Caco-2 (cell line): ENCODE results near the gene DHRSX. TPM values are rescaled to one million over a fixed set of nuclear protein-coding genes. Genes with fewer than 3 reads are reported as not detected.
"Not testable (repeated sequence)": the region's sequence is repeated elsewhere in the genome, so short reads cannot be mapped to it uniquely, and the experiment has no call there.

Experiments
- BruUV-seq: library from RNA; stranded (reverse); fragments of 400-500 nt; replicated peaks from 2 replicates; lab custom pipeline; 2021; lab: Mats Ljungman, UMichigan
- CTCF ChIA-PET: fragments of 300-600 bp; sonication (Branson Sonifier 250); formaldehyde crosslinking; loops from one replicate; lab custom pipeline; 2022; ENCODE audit warnings: antibody characterized with exemption; lab: Charles Lee
- POLR2A ChIA-PET: fragments of 300-600 bp; sonication (Branson Sonifier 250); formaldehyde crosslinking; loops from one replicate; lab custom pipeline; 2022; ENCODE audit warnings: antibody characterized with exemption; lab: Charles Lee
- DNase-seq, 2 experiments: peaks; one replicate each; pipeline versions ENCODE4 v3.0.0 to v3.0.0-alpha.2; 2020 to 2022
- H3K27me3 ChIP-seq: replicated peaks from 2 replicates; pipeline ENCODE4 v1.6.0; 2011; ENCODE audit warnings: low read length; ENCODE audit not compliant: control insufficient read depth, insufficient read depth
- H3K36me3 ChIP-seq: 2 replicates; pipeline ENCODE4 v1.5.1; 2011; ENCODE audit warnings: low read length; ENCODE audit not compliant: control insufficient read depth, insufficient read depth
- H3K4me1 ChIP-seq: fragments of 250-450 bp; sonication (Bioruptor Pico); 2 replicates; pipeline ENCODE4 v1.5.1; 2020; ENCODE audit warnings: mild to moderate bottlenecking
- H3K4me3 ChIP-seq: 2 replicates; pipeline ENCODE4 v1.5.1; 2011; ENCODE audit warnings: low read depth, mild to moderate bottlenecking, control low read depth, low read length
- H3K9me3 ChIP-seq: fragments of 250-450 bp; sonication (Bioruptor Pico); 2 replicates; pipeline ENCODE4 v1.5.1; 2020; ENCODE audit warnings: mild to moderate bottlenecking, moderate library complexity
- H3K27ac Mint-ChIP-seq: one replicate; pipeline ENCODE4 v1.8.0; 2022; ENCODE audit warnings: mixed read lengths; ENCODE audit not compliant: unreplicated experiment
- H3K27me3 Mint-ChIP-seq: one replicate; pipeline ENCODE4 v1.8.0; 2022; ENCODE audit warnings: mixed read lengths; ENCODE audit not compliant: insufficient read depth, unreplicated experiment
- H3K36me3 Mint-ChIP-seq: one replicate; pipeline ENCODE4 v1.8.0; 2022; ENCODE audit warnings: mild to moderate bottlenecking, mixed read lengths; ENCODE audit not compliant: insufficient read depth, unreplicated experiment
- H3K4me1 Mint-ChIP-seq: one replicate; pipeline ENCODE4 v1.8.0; 2022; ENCODE audit warnings: low read depth, mixed read lengths; ENCODE audit not compliant: unreplicated experiment
- H3K4me3 Mint-ChIP-seq: one replicate; pipeline ENCODE4 v1.8.0; 2022; ENCODE audit warnings: mild to moderate bottlenecking, moderate library complexity, mixed read lengths; ENCODE audit not compliant: unreplicated experiment
- H3K9me3 Mint-ChIP-seq: one replicate; pipeline ENCODE4 v1.8.0; 2022; ENCODE audit warnings: mixed read lengths; ENCODE audit not compliant: unreplicated experiment
- intact Hi-C: fragments of 100-400 bp; cut with micrococcal nuclease; formaldehyde crosslinking; loops from one replicate; pipeline ENCODE4 v1.10.0; 2022; ENCODE audit not compliant: unreplicated experiment
- total RNA-seq: library from RNA; stranded (reverse); gene quantifications from 2 replicates; pipeline ENCODE4 v1.2.3, GENCODE V29; 2022
- TF ChIP-seq, protein P1 (sequence below), 2 experiments: fragments of 200-600 bp in 1 of 2; IDR thresholded peaks; 1 replicate in 1 of 2; 2 replicates in 1 of 2; pipeline versions ENCODE4 v1.5.1 to v1.8.0; 2011 to 2022; ENCODE audit warnings: antibody characterized with exemption in 1 of 2, control low read depth in 1 of 2, inconsistent platforms in 1 of 2, low read depth in 1 of 2, low read length in 1 of 2, mild to moderate bottlenecking in 1 of 2, moderate library complexity in 1 of 2; ENCODE audit not compliant: insufficient read depth in 1 of 2, severe bottlenecking in 1 of 2, unreplicated experiment in 1 of 2

The DHRSX gene
- total RNA-seq, 1 experiment from 2014 or later: 64.1 TPM

DNA sequence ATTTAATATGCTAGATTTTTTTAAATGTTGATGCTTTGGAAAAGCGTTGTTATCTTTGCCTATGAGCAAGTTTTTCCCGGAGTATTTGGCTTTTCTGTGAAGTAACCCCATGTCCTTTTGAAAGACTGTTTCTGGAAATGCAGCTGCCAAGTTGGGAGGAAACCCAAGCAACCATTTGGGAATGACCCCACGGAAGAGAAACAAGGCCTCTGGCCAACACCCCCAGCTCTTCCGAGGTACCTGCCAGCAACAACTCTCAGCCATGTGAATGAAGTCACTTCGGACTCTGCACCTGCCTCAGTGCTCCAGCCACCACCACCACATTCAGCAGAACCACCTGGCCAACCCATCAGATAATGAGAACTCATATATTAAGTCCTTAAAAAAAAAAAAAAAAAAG, 36.2 kb upstream of the DHRSX start:
- CTCF ChIA-PET: no interaction called here
- H3K36me3 ChIP-seq: no peaks in the 10 kb centered on the region
- no peaks in the 10 kb centered on the region for H3K27me3 ChIP-seq
- H3K9me3 ChIP-seq: no peaks in the 10 kb centered on the region
- no peak overlapping the region for H3K4me3 ChIP-seq
- Mint-ChIP-seq H3K27me3 (no peaks in the 10 kb centered on the region), H3K36me3 (no peaks in the 10 kb centered on the region), H3K4me1 (peaks cover 7% of the 10 kb centered on the region), H3K9me3 (no peaks in the 10 kb centered on the region), H3K27ac (no peak overlapping the region), H3K4me3 (no peak overlapping the region)
- POLR2A ChIA-PET: no interaction called here
- intact Hi-C loops: no loop called here
- BruUV-seq: no TSS peak
- TF ChIP-seq, protein P1, sequence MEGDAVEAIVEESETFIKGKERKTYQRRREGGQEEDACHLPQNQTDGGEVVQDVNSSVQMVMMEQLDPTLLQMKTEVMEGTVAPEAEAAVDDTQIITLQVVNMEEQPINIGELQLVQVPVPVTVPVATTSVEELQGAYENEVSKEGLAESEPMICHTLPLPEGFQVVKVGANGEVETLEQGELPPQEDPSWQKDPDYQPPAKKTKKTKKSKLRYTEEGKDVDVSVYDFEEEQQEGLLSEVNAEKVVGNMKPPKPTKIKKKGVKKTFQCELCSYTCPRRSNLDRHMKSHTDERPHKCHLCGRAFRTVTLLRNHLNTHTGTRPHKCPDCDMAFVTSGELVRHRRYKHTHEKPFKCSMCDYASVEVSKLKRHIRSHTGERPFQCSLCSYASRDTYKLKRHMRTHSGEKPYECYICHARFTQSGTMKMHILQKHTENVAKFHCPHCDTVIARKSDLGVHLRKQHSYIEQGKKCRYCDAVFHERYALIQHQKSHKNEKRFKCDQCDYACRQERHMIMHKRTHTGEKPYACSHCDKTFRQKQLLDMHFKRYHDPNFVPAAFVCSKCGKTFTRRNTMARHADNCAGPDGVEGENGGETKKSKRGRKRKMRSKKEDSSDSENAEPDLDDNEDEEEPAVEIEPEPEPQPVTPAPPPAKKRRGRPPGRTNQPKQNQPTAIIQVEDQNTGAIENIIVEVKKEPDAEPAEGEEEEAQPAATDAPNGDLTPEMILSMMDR (IDR thresholded peaks at IDR 0.05; ENCODE audit: insufficient read depth in 1 of 2, low read depth in 1 of 2, low read length in 1 of 2, severe bottlenecking in 1 of 2, unreplicated experiment in 1 of 2): no peak
- DNase-seq: no peak
- no peaks in the 10 kb centered on the region for H3K4me1 ChIP-seq

GRCh38 chrX:2536141-2536540, 35.4 kb upstream of the DHRSX start:
- peaks cover 7% of the 10 kb centered on the region for H3K4me1 Mint-ChIP-seq
- intact Hi-C loops: no loop called here
- H3K9me3 ChIP-seq: no peaks in the 10 kb centered on the region
- ChIA-PET POLR2A (no interaction called here), CTCF (no interaction called here)
- H3K4me1 ChIP-seq: no peaks in the 10 kb centered on the region
- no peak overlapping the region for H3K4me3 Mint-ChIP-seq
- no peaks in the 10 kb centered on the region for H3K9me3 Mint-ChIP-seq
- no peak for DNase-seq
- H3K27ac Mint-ChIP-seq: no peak overlapping the region
- no peaks in the 10 kb centered on the region for H3K36me3 Mint-ChIP-seq
- H3K36me3 ChIP-seq: no peaks in the 10 kb centered on the region
- BruUV-seq: no TSS peak
- H3K27me3 Mint-ChIP-seq: no peaks in the 10 kb centered on the region
- H3K4me3 ChIP-seq: no peak overlapping the region
- TF ChIP-seq, protein P1 (IDR thresholded peaks at IDR 0.05; ENCODE audit: insufficient read depth in 1 of 2, low read depth in 1 of 2, low read length in 1 of 2, severe bottlenecking in 1 of 2, unreplicated experiment in 1 of 2): no peak
- H3K27me3 ChIP-seq: no peaks in the 10 kb centered on the region

- CTCF ChIA-PET, H3K27me3 Mint-ChIP-seq, H3K36me3 ChIP-seq, H3K4me1 ChIP-seq, intact Hi-C loops, H3K27me3 ChIP-seq, BruUV-seq, POLR2A ChIA-PET, H3K36me3 Mint-ChIP-seq, H3K4me3 ChIP-seq, H3K4me3 Mint-ChIP-seq, DNase-seq, H3K27ac Mint-ChIP-seq, H3K9me3 Mint-ChIP-seq, H3K9me3 ChIP-seq, H3K4me1 Mint-ChIP-seq: not testable (repeated sequence)
Measured at GRCh38 chrX:2534261-2535021, 33.7 kb upstream of the DHRSX start.
